ENCODE measurements around the gene TRPC1.

Gene TRPC1

GRCh38 chr3:142846779-142847577 lies 123.1 kb downstream of the TRPC1 start:
- no peak for DNase-seq

- DNase-seq = no peak
Measured at GRCh38 chr3:142849148-142849547, 125.3 kb downstream of the TRPC1 start.

GRCh38 chr3:142850395-142851023 lies 126.7 kb downstream of the TRPC1 start:
- peak; percentile 94 for DNase-seq

GRCh38 chr3:142852009-142852408 lies 128.2 kb downstream of the TRPC1 start:
- no peak for DNase-seq

GRCh38 chr3:142853270-142854168 lies 129.7 kb downstream of the TRPC1 start:
- DNase-seq = peak; percentile 57

- peak; percentile 94 for DNase-seq
Measured at GRCh38 chr3:142857056-142857455, 133.2 kb downstream of the TRPC1 start.
